ENCODE measurements around the gene TRMU.

Gene TRMU

DNA sequence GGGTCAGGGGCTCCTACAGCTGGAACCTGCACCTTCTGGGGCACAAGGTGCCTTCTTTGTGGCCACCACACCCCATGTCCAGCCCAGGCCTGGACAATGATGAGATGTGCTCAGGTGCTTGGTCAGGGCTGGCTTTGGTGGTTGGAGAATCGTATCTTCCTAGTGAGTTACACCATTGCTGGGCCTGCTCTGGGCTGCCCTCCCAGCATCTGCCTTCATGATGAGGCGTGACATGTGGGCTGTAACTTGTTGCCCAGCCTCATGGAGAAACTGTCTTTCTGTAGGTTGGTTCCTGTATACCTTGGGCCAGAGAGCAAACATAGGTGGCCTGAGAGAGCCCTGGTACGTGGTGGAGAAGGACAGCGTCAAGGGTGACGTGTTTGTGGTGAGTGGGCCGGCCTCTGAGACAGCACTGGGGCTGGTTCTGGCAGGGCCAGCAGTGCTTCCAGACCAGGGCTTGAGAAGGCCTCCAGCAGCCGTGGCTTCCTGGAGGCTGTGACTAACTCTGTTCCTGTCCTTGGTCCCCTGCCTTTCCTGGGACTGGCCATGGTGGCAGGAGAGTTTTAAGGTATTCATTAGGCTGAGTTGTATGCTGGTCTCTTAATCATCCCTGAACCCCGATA, 18.1 kb downstream of the TRMU start:
- TF ChIP-seq GATA3 (IDR thresholded peaks at IDR 0.05; ENCODE audit: low read depth, low read length) (no peak), GATA2 (IDR thresholded peaks at IDR 0.05; ENCODE audit: low read depth, low read length) (no peak)

DNA sequence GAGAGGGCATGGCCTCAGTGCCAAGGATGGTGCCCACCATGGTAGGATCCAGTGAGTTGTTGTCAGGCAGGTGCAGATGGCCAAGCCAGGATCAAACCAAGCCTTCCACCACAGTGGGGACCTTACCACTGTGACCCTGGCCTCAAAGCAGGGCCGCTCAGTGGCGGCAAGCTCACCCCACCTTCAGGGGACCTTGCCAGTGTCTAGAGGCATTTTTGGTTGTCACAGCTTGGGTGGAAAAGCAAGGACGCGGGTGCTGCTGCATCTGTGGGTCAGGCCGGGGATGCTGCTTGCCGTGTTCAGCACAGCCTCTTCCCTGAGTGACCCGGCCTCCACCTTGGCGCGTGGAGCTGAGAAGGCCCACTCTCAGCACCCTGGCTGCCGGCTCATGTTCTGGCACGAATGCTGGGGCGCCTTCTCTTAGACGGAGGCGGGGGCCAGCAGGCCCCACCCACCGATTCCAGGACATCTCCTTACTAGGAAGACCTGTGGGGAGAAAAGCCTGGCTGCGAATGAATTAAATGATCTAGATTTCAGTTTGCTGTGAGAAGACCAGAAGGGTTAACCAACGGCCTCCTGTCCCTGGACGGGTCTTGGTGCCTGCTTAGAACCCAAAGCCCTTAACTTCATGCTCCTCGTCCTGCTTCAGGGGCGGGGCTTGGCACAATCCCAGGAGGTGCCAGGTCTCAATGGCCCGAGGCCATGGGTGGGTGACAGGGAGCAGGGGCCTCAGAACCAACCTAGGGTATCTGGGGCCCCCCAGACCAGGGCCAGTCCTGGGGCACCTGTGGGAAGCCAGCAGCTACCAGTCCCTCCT, 18.9 kb downstream of the TRMU start:
- TF ChIP-seq GATA2 (IDR thresholded peaks at IDR 0.05; ENCODE audit: low read depth, low read length) (no peak), GATA3 (IDR thresholded peaks at IDR 0.05; ENCODE audit: low read depth, low read length) (no peak)

DNA sequence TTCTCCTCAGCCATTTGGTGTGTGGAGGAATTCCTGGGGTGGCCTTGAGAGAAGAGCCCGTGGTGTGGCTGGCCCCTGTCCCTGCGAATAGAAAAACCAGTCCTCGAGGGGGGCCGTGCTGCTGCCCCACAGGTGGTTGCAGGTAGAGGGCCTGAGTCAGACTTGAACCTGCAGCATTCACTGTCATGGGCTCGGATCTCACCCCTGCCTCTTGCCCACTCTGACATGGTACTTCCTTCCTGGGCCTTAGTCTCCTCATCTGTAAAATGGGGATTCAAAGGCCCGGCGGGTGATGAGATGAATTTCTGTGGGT, 19.4 kb downstream of the TRMU start:
- TF ChIP-seq GATA2 (IDR thresholded peaks at IDR 0.05; ENCODE audit: low read depth, low read length) (no peak), GATA3 (IDR thresholded peaks at IDR 0.05; ENCODE audit: low read depth, low read length) (no peak)

DNA sequence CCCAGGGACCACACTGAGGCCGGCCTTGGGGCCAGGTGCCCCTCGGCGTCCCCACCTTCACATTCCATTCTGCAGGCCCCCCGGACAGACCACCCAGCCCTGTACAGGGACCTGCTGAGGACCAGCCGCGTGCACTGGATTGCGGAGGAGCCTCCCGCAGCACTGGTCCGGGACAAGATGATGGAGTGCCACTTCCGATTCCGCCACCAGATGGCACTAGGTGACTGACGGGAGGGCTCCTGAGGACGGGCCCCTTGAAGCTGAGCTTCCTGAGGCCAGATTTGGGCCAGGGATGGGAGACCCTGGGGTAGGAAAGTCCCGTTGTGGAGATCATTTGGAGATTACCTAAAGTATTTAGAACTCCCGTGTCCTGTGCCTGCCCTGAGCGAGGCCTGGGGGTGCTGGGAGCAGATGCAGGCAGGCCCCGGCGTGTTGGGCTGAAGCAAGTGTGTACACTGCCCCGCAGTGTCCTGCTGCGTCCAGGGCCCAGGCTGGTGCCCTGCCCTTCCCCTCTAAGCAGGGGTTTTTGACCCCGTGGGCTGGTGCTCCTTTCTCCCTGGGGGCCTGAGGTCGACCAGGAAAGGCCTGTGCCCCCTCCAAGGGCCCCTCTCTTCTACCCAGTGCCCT, 20.0 kb downstream of the TRMU start:
- no peak for TF ChIP-seq GATA2 (IDR thresholded peaks at IDR 0.05; ENCODE audit: low read depth, low read length)
- no peak for TF ChIP-seq GATA3 (IDR thresholded peaks at IDR 0.05; ENCODE audit: low read depth, low read length)

DNA sequence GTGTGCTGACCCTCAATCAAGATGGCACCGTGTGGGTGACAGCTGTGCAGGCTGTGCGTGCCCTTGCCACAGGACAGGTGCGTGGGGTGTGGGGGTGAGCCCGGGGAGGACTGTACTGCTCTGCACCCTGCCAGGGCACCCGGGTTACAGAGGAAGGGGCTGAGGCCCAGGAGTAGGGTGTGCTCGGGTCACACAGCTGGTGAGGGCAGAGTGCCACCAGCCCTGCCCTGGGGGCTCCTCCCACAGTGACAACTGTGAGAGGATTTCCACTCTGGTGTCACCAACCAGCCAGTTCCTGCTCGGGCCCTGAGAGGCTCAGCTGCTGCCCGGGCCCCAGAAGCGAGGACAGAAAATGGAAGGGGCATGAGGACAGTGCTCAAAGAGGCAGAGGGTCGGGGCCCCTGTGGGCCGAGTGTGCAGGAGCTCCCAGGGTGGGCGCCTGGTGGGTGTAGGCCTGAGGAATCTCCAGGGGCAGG, 20.5 kb downstream of the TRMU start:
- TF ChIP-seq GATA3 (IDR thresholded peaks at IDR 0.05; ENCODE audit: low read depth, low read length) = no peak
- TF ChIP-seq GATA2 (IDR thresholded peaks at IDR 0.05; ENCODE audit: low read depth, low read length) = no peak

DNA sequence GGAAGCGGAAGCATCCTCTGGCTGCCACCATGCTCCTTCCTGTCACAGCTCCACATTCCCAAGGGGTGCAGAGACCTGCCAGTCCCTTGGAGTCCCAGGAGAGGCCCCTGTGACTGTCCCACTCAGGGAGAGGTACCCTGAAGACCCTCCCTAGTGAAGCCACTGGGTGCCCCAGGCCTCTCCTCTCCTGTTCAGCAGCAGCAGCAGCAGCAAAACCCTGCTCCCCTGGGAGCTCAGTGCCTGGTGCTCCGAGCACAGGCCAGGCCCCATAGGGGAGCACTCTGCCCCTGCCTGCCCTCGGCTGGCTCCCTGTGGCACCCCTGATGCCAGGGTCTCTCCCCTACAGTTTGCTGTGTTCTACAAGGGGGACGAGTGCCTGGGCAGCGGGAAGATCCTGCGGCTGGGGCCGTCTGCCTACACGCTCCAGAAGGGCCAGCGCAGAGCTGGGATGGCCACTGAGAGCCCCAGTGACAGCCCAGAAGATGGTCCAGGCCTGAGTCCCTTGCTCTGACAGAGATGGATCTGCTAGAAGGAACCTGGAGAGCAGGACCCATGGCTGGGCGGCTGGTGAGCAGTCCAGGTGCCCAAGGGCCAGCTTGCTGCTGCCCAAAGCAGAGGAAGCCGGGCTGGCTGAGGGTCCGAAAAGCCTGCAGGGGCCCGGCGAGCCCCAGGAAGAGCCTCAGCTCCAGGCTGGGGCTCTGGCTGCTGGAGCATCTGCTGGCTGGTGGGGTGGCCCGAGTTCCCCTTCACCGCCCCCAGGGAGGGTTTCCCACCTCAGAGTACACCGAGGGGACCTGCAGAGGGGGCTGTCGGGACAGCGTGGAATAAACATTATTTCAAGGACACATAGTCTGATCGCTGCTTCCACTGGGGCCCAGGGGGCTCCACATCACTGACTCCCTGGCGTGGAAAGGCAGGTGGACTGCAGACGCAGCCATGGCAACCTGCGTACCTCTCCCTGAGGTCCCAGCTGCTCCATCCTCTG, 21.3 kb downstream of the TRMU start:
- no peak for TF ChIP-seq GATA2 (IDR thresholded peaks at IDR 0.05; ENCODE audit: low read depth, low read length)
- TF ChIP-seq GATA3 (IDR thresholded peaks at IDR 0.05; ENCODE audit: low read depth, low read length) = no peak

DNA sequence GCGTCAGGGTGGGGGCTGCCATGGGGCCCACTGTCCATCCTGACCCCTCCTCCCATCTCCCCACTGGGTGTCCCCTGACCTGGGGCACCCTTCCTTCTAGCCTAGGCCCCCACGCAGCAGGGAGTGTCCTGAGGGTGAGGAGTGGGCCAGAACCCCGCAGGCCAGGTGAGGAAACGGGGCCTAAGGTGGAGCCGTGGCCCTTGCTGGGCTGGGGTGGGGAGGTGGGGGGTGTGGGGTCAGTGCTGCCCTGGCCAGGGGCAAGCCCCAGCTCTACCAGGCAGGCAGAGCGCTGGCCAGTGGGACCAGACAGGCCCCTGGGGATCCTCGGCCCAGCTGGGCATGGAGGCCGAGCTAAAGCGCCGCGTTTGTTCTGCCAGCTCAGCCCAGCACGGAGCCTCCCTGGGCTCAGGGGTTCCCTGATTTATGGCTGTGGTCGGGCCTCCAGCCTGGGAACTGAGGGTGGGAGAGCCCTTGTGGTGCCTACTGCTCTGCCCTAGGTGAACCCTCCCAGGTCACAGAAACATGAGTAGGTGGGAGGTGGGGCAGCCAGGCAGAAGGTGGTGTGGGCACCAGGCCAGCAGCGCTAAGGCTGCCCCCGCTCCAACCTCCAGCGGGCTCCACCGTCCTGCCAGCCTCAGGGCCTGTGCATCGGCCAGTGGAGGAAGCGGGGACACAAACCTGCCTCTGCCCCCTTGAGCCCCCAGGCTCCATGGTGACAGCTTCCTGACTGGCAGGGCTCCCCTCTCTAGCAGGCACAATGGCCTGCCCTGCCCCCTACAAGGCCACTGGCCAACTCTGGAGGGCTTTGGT, 22.4 kb downstream of the TRMU start:
- no peak for TF ChIP-seq GATA2 (IDR thresholded peaks at IDR 0.05; ENCODE audit: low read depth, low read length)
- no peak for TF ChIP-seq GATA3 (IDR thresholded peaks at IDR 0.05; ENCODE audit: low read depth, low read length)

DNA sequence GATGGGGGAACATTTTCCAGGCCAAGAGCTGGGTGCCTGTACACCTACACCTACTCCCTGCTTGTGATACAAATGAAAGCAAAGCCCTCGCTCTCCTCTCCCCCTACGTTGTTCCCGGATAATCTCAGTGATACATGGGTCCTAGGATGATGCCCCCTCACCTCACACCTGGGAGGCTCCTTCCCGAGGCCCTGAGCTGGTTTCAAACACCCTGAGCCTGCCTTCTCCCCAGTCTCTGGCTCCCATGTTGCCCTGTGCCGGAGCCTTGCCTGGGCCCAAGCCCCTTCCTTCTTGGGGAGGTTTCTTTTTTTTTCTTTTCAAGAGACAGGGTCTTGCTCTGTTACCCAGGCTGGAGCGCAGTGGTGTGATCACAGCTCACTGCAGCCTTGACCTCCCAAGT, 23.3 kb downstream of the TRMU start:
- TF ChIP-seq GATA3 (IDR thresholded peaks at IDR 0.05; ENCODE audit: low read depth, low read length) (no peak), GATA2 (IDR thresholded peaks at IDR 0.05; ENCODE audit: low read depth, low read length) (no peak)

DNA sequence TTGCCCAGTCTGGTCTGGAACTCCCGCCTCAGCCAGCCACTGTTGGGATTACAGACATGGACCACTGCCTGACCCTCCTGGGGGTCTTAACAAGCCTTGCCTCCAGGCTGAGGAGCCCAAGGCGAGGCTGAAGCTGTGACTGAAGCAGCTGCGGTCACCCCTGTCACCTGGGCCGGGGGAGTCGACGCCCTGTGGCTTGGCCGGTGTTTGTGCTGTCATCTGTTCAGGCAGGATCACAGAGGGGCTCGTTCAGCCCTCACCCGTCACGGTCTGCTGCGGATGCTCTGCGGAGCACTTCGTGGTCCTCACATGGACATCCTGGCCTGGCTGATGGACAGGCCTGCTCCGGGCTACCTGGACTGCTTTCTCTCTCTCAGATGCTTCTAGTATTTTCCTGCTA, 23.8 kb downstream of the TRMU start:
- TF ChIP-seq GATA3 (IDR thresholded peaks at IDR 0.05; ENCODE audit: low read depth, low read length) = no peak
- no peak for TF ChIP-seq GATA2 (IDR thresholded peaks at IDR 0.05; ENCODE audit: low read depth, low read length)

DNA sequence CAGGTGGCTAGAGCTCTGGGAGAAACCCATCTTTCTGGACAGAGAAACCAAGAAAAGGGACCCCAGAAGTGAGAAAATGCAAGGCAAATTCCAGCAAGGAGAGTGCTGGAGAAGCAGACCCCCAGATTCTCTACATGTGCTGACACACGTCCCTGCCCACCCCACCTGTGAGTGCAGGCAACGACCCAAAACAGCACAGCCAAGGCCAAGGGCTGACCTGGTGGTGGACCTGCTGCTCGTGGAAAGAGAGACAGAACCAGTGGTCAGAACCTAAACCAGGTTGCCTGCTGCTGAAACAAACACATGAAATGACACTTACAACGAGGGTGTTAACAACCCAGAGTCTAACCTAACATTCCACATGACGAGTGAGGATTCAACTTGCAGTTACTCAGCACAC, 24.6 kb downstream of the TRMU start:
- TF ChIP-seq GATA2 (IDR thresholded peaks at IDR 0.05; ENCODE audit: low read depth, low read length) = no peak
- TF ChIP-seq GATA3 (IDR thresholded peaks at IDR 0.05; ENCODE audit: low read depth, low read length) = no peak

DNA sequence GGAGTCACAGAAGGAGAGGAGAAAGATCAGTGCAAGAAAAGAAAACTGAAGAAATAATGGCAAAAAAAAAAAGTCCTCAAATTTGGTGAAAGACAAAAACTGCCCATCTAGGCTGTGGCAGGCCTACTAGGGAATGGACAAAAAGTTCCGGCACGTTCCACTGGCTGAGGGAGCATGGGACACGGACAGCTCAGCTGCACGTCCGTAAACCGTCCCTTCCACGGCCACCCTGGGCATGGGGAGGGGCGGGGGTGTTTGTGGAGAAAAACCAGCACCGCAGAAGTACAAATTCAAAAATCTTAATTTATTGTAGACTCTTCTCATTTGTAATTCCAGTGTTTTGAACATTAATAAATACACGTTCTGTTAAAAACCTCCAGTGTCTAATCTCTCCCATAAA, 25.4 kb downstream of the TRMU start:
- TF ChIP-seq GATA3 (IDR thresholded peaks at IDR 0.05; ENCODE audit: low read depth, low read length) = no peak
- no peak for TF ChIP-seq GATA2 (IDR thresholded peaks at IDR 0.05; ENCODE audit: low read depth, low read length)

DNA sequence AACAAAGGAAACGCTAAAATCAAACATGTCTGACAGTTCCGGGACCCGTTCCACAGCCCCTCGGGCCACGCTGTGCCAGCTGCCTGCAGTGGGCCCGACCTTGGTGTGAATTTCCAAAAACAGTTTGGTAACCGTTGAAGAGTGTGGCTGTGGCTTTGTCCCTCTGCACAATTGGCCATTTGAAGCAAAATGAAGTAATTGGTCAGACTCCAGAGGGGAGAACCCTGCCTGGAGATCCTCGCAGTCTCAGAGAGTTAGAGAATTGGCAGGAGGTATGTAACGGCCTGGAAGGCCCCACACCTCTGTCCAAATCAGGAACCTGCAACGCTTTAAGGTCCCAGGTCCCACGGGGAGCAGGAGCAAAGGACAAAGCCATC, 26.3 kb downstream of the TRMU start:
- no peak for TF ChIP-seq GATA2 (IDR thresholded peaks at IDR 0.05; ENCODE audit: low read depth, low read length)
- TF ChIP-seq GATA3 (IDR thresholded peaks at IDR 0.05; ENCODE audit: low read depth, low read length) = no peak

All from SH-SY5Y (cell line).